HTR-8/SVneo (cell line): ENCODE results near the gene KAZN.

Experiments used
- DNase-seq: peaks from one replicate; pipeline ENCODE4 v3.0.0; 2011; ENCODE audit warnings: low spot score, mixed read lengths; ENCODE audit not compliant: insufficient read length
- FAIRE-seq: peaks from 2 replicates; lab custom pipeline; 2011; peaks lifted over from hg19 to GRCh38; lab: Jason Lieb, UNC

KAZN gene

GRCh38 chr1:14698314-14698713, 99.8 kb downstream of the KAZN start:
- FAIRE-seq (no peak), DNase-seq (no peak)

GRCh38 chr1:14699620-14700019, 101.1 kb downstream of the KAZN start:
- DNase-seq (no peak), FAIRE-seq (no peak)

- DNase-seq (no peak), FAIRE-seq (no peak)
Observed at GRCh38 chr1:14704846-14705245, 106.4 kb downstream of the KAZN start.

DNA sequence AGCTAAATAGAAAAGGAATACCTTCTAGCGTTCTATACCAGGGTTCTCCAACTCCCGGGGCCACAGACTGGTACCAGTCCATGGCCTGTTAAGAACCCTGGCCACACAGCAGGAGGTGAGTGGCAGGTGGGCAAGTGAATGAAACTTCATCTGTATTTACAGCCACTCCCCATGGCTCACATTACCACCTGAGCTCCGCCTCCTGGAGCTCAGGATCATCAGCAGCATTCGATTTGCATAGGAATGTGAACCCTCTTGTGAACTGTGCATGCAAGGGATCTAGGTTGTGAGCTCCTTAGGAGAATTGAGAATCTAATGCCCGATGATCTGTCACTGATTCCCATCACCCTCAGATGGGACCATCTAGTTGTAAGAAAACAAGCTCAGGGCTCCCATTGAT, 107.3 kb downstream of the KAZN start:
- DNase-seq (no peak), FAIRE-seq (no peak)

GRCh38 chr1:14706631-14707030, 108.1 kb downstream of the KAZN start:
- DNase-seq (no peak), FAIRE-seq (no peak)

GRCh38 chr1:14707531-14708445, 109.3 kb downstream of the KAZN start:
- DNase-seq (no peak), FAIRE-seq (no peak)

DNA sequence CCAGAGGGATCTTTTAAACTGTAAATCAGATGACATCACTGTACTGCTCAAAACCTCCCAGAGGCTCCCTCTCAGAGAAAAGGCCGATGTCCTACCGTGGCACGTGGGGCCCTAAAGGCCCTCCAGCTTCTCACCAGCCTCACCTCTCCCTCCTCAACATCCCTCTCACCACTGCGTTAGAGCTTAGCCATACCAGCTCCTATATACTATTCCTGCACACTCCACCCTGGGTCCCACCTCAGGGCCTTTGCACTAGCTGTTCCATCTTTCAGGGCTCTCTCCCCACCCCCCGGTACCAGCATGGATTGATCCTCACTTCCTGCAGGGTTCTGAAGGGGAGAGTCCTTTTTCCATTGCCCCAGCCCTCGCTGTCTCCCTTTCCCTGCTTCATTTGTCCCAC, 111.8 kb downstream of the KAZN start:
- FAIRE-seq (no peak), DNase-seq (no peak)

GRCh38 chr1:14712136-14712535, 113.7 kb downstream of the KAZN start:
- DNase-seq = no peak
- no peak for FAIRE-seq

- DNase-seq (no peak), FAIRE-seq (no peak)
Observed at GRCh38 chr1:14713077-14713476, 114.6 kb downstream of the KAZN start.

DNA sequence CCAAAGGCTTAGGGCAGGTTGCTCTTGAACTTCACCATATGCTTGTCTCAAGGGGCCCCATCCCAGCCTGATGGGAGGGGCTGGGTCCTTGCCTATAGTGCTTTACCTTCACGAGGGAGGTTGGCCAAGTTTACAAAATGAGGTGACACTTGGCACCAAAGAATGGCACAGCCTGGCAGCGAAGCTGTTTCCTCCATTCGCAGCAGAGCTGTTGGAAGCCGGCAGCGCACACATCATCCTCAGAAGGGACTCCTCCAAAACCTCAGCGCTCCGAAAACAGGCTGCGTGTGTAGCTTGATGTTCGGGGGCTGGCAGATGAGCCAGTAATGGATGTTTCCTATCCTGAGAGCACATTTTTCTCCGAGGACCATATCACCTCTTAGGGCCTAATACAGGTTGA, 116.8 kb downstream of the KAZN start:
- DNase-seq (no peak), FAIRE-seq (no peak)

DNA sequence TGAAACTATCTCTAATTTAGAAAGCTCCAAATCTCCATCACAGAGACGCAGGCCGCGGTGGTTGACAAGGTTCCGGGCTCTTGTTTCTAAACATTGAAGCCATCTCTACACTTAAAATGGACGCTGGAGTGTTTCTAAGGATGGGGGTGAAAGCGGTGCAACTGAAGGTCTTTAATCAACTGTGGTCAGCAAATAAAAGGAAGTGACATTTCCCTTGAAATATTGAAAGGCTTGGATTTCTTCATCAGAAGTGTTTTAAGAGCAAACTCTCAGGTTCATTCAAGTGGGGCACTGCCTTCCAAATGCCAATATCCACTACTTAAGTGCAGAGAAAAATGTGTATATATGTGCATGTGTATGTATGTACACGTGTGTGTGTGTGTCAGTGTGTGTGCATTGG, 117.3 kb downstream of the KAZN start:
- DNase-seq (no peak), FAIRE-seq (no peak)

GRCh38 chr1:14716474-14716873, 118.0 kb downstream of the KAZN start:
- no peak for DNase-seq
- FAIRE-seq = no peak

- FAIRE-seq (no peak), DNase-seq (no peak)
Observed at GRCh38 chr1:14718476-14718875, 120.0 kb downstream of the KAZN start.

- FAIRE-seq = no peak
- no peak for DNase-seq
Observed at GRCh38 chr1:14723401-14723800, 124.9 kb downstream of the KAZN start.

- FAIRE-seq = no peak
- no peak for DNase-seq
Observed at GRCh38 chr1:14724246-14724645, 125.8 kb downstream of the KAZN start.

DNA sequence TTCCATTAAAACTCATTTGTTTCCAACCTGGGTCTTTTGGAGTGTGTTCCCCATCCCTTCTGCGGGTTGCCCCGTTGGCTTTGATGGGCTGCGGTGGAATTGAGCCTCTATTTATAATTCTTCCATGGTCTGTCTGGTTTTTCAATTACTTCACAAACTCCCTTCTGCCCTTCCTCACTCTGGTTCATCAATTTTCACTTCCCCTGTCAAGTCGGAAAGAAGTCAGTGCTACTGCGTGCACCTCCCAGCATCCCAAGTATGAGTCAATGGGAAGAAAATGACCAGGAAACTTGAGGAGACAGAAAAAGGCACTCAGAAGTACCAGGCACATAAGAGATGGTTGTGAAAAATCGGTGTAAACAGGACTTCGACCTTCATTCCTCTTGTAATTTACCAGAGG, 126.2 kb downstream of the KAZN start:
- DNase-seq (no peak), FAIRE-seq (no peak)

DNA sequence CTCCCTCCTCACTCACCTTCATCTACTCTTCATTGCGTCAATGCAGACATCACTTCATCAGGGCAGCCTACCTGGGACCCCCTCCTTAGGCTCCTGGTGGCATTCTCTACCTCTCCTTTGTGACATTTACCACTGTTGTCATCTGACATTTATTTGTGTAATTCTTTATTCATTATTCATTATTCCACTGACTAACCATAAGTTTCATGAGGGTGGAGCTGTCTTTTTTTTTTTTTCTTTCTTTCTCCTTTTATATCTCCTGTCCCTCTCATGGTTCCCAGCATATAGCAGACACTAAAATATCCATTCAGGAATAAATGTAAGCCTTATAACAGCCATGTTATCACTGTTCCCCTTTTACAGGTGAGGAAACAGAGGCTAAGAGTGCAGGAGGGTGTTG, 126.8 kb downstream of the KAZN start:
- FAIRE-seq (no peak), DNase-seq (no peak)

DNA sequence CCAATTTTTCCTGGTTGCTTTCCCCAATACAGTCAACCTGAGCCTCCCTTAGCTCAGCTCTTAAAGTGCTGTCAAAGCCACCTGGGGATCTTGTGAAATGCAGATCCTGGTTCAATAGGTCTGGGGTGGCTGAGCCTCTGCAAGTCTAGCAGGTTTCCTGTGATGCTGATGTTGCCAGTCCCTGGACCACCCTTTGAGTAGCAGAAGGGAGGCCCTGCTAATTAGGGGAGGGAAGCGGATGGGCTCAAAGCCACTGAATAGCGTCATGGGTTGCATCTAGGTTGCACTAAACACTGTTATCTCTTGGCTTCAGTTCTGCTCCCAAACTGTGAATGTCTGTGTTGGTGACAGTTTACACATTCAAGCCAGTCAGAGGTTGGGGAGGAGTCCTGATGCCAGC, 127.2 kb downstream of the KAZN start:
- DNase-seq (no peak), FAIRE-seq (no peak)

DNA sequence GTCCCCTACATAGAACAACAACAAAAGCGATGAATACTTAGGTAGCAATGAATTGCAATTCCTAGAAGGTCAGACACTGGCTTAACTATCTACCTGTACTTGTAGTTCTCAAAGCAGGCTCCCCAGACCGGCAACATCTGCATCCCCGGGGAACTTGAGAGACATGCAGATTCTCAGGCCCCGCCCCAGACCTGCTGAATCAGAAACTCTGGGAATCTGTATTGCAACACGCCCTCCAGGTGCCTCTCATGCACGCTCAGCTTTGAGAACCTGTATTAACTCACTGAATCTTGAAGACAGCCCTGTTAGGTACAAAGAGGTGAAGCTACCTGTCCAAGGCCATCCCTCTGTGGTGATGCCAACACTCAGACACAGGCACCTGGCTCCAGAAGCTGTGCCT, 128.1 kb downstream of the KAZN start:
- FAIRE-seq = no peak

DNA sequence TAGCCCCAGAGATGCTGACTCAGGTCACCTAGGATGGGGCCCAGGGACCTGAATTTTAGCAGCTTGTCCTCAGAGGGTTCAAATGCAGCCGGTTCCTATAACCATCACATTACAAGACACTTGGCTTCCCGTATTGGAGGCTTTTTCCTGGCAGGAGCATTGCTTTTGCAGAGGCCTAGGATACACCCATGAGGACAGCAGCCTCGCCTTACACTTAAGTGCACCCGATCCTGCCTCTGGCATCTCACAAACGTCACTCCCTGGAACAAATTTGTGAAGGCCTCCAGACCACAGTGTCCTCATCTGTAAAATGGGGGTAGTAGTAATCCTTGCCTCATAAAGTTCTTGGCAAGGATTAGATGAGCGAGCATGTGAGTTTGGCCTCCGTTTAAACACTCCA, 130.0 kb downstream of the KAZN start:
- DNase-seq (no peak), FAIRE-seq (no peak)

More for the DNA sequence above, 128.1 kb downstream of the KAZN start:
- DNase-seq = no peak

DNA sequence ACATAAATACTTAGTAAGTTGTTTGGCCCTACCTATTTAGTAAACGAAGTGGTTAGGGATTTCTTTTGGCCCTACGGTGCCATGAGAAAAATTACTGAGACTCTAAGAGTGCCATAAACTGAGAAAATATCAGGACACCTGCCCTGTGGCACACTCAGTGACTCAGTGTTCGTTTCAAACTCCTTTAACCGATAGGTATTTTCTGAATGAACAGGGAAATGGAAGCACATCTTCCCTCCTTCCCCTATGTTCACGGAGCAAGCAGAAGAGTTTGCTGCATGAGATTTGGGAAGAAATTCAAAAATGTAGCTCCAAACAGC, 134.2 kb downstream of the KAZN start:
- DNase-seq = no peak
- no peak for FAIRE-seq

- FAIRE-seq = no peak
- no peak for DNase-seq
Observed at GRCh38 chr1:14733048-14733778, 134.7 kb downstream of the KAZN start.
